Suprapubic skin (tissue), 3 donors: ENCODE results near the gene GRIK3.

Source experiments
- CTCF ChIP-seq, 2 donors: fragments of 200-600 bp in 1 of 2; fragments of 450-650 bp in 1 of 2; sonication (generic) in 1 of 2; IDR thresholded peaks; one replicate each; pipeline ENCODE4 v1.5.1; 2016 to 2019; ENCODE audit warnings: antibody characterized with exemption in 2 of 2, mild to moderate bottlenecking in 1 of 2, moderate library complexity in 1 of 2
- POLR2A ChIP-seq, 2 donors: fragments of 450-650 bp; IDR thresholded peaks; one replicate each; pipeline ENCODE4 v1.6.1; 2017; ENCODE audit warnings: antibody characterized with exemption in 2 of 2, mild to moderate bottlenecking in 2 of 2, moderate library complexity in 2 of 2

GRCh38 chr1:36794460-36794859 lies 239.9 kb downstream of the GRIK3 start:
- no peak for TF ChIP-seq CTCF (IDR thresholded peaks at IDR 0.05)
- TF ChIP-seq POLR2A (IDR thresholded peaks at IDR 0.05) = no peak
